CD4-positive, alpha-beta T cell (primary cell): ENCODE data around the gene SULT1B1. TPM values are rescaled to one million over a fixed set of nuclear protein-coding genes. Genes with fewer than 3 reads are reported as not detected.
"Not testable (repeated sequence)": the region's sequence is repeated elsewhere in the genome, so short reads cannot be mapped to it uniquely, and the experiment has no call there.

Source experiments
- ATAC-seq: fragments of 200-7000 bp; cut with Tn5 transposase; one replicate; pipeline ENCODE4 v1.10.0; 2022; ENCODE audit warnings: mild to moderate bottlenecking; ENCODE audit not compliant: poor library complexity
- CTCF ChIA-PET: fragments of 350-600 bp; sonication (Branson Sonifier 250); formaldehyde crosslinking; loops from one replicate; lab custom pipeline; 2021; ENCODE audit warnings: antibody characterized with exemption, inconsistent platforms; lab: Charles Lee
- POLR2A ChIA-PET: fragments of 350-600 bp; sonication (Branson Sonifier 250); formaldehyde crosslinking; loops from one replicate; lab custom pipeline; 2021; ENCODE audit warnings: antibody characterized with exemption, inconsistent platforms; lab: Charles Lee
- DNase-seq, 14 experiments: peaks; one replicate each; pipeline ENCODE4 v3.0.0-alpha.2; 2013 to 2020; ENCODE audit warnings: mixed read lengths in 2 of 14
- H3K27ac ChIP-seq, 2 donors: one replicate each; pipeline versions ENCODE4 v1.5.1 to v1.7.0; 2013; ENCODE audit warnings: low read length in 2 of 2, low read depth in 1 of 2, mild to moderate bottlenecking in 1 of 2
- H3K27me3 ChIP-seq, 2 experiments: 1 replicate in 1 of 2; 2 replicates in 1 of 2; pipeline versions ENCODE4 v1.6.1 to v1.7.0; 2013; ENCODE audit warnings: low read length in 2 of 2, control low read depth in 1 of 2, mild to moderate bottlenecking in 1 of 2, moderate library complexity in 1 of 2; ENCODE audit not compliant: insufficient read depth in 2 of 2, control insufficient read depth in 1 of 2
- H3K36me3 ChIP-seq: one replicate; pipeline ENCODE4 v1.6.1; 2013; ENCODE audit warnings: low read length, control low read depth; ENCODE audit not compliant: insufficient read depth
- H3K4me1 ChIP-seq: one replicate; pipeline ENCODE4 v1.6.1; 2013; ENCODE audit warnings: low read length, control low read depth; ENCODE audit not compliant: insufficient read depth
- H3K4me3 ChIP-seq: one replicate; pipeline ENCODE4 v1.5.1; 2013; ENCODE audit warnings: mild to moderate bottlenecking, low read length, moderate library complexity
- H3K9me3 ChIP-seq, 2 experiments: 1 replicate in 1 of 2; 2 replicates in 1 of 2; pipeline versions ENCODE4 v1.6.1 to v1.7.0; 2013; ENCODE audit warnings: low read length in 2 of 2, mild to moderate bottlenecking in 2 of 2, control low read depth in 1 of 2, moderate library complexity in 1 of 2; ENCODE audit not compliant: control insufficient read depth in 1 of 2, insufficient read depth in 1 of 2
- H3K27ac Mint-ChIP-seq: one replicate; pipeline ENCODE4 v1.8.0; 2020; ENCODE audit warnings: mixed read lengths
- H3K27me3 Mint-ChIP-seq: one replicate; pipeline ENCODE4 v1.8.0; 2021; ENCODE audit warnings: mixed read lengths
- H3K36me3 Mint-ChIP-seq: one replicate; pipeline ENCODE4 v1.8.0; 2021; ENCODE audit warnings: low read depth, mixed read lengths
- H3K4me1 Mint-ChIP-seq: one replicate; pipeline ENCODE4 v1.8.0; 2021; ENCODE audit warnings: low read depth, mixed read lengths
- H3K4me3 Mint-ChIP-seq: one replicate; pipeline ENCODE4 v1.8.0; 2020; ENCODE audit warnings: mild to moderate bottlenecking, mixed read lengths
- H3K9me3 Mint-ChIP-seq: one replicate; pipeline ENCODE4 v1.8.0; 2020; ENCODE audit warnings: mixed read lengths
- intact Hi-C, 2 experiments: fragments of 100-400 bp; cut with DNase I in 1 of 2; cut with micrococcal nuclease in 1 of 2; formaldehyde crosslinking; loops; one replicate each; pipeline versions ENCODE4 v1.15.1 to v1.9.0; 2023 to 2025; cut with DNase I, micrococcal nuclease
- total RNA-seq, 174 experiments: library from RNA in 2 of 174; stranded (reverse) in 2 of 174; gene quantifications; one replicate each; pipeline ENCODE4 v1.2.3 and lab custom pipeline; 2021 to 2026
- TF ChIP-seq, protein P1 (sequence below): fragments of 200-600 bp; IDR thresholded peaks from one replicate; pipeline ENCODE4 v1.8.0; 2022; ENCODE audit warnings: antibody characterized with exemption, mild to moderate bottlenecking

SULT1B1 gene
- total RNA-seq, 2 experiments from 2014 or later = 9.4 to 10.2 TPM

DNA sequence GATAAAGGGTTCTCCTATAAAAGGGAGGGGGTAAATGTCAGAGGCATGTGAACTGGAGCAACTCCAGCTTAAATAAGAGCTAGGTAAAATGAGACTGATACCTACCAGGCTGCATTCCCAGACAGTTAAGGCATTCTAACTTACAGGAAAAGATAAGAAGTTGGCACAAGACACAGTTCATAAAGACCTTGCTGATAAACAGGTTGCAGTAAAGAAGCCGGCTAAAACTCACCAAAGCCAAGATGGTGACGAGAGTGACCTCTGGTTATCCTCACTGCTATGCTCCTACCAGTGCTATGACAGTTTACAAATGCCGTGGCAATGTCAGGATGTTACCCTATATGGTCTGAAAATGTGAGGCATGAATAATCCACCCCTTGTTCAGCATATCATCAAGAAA, 13.1 kb upstream of the SULT1B1 start:
- Histone ChIP-seq H3K9me3 (no peaks in the 10 kb centered on the region), H3K4me1 (no peaks in the 10 kb centered on the region), H3K4me3 (no peak overlapping the region), H3K27ac (no peak overlapping the region), H3K27me3 (no peaks in the 10 kb centered on the region), H3K36me3 (no peaks in the 10 kb centered on the region)
- no peak overlapping the region for H3K27ac Mint-ChIP-seq
- CTCF ChIA-PET = no interaction called here
- DNase-seq = no peak
- peaks cover 23% of the 10 kb centered on the region for H3K4me1 Mint-ChIP-seq
- H3K36me3 Mint-ChIP-seq = no peaks in the 10 kb centered on the region
- no peaks in the 10 kb centered on the region for H3K27me3 Mint-ChIP-seq
- intact Hi-C loops = no loop called here
- POLR2A ChIA-PET = interaction anchor here (1.9 kb wide), 1 partner anchor 13 kb away, joined by 8 read pairs; the partner anchor contains the start of gene SULT1B1
- TF ChIP-seq, protein P1, sequence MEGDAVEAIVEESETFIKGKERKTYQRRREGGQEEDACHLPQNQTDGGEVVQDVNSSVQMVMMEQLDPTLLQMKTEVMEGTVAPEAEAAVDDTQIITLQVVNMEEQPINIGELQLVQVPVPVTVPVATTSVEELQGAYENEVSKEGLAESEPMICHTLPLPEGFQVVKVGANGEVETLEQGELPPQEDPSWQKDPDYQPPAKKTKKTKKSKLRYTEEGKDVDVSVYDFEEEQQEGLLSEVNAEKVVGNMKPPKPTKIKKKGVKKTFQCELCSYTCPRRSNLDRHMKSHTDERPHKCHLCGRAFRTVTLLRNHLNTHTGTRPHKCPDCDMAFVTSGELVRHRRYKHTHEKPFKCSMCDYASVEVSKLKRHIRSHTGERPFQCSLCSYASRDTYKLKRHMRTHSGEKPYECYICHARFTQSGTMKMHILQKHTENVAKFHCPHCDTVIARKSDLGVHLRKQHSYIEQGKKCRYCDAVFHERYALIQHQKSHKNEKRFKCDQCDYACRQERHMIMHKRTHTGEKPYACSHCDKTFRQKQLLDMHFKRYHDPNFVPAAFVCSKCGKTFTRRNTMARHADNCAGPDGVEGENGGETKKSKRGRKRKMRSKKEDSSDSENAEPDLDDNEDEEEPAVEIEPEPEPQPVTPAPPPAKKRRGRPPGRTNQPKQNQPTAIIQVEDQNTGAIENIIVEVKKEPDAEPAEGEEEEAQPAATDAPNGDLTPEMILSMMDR = no peak
- H3K4me3 Mint-ChIP-seq = no peak overlapping the region
- H3K9me3 Mint-ChIP-seq = no peaks in the 10 kb centered on the region
- no peak for ATAC-seq

DNA sequence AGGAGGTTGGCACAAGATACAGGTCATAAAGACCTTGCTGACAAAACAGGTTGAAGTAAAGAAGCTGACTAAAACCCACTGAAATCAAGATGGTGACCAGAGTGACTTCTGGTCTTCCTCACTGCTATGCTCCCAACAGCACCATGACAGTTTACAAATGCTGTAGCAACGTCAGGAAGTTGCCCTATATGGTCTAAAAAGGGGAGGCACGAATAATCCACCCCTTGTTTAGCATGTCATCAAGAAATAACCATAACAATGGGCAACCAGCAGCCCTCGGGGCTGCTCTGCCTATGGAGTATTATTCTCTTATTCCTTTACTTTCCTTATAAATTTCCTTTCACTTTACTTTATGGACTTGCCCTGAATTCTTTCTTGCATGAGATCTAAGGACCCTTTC, 8.1 kb upstream of the SULT1B1 start:
- H3K36me3 ChIP-seq, H3K36me3 Mint-ChIP-seq, H3K9me3 Mint-ChIP-seq, ATAC-seq, H3K27me3 Mint-ChIP-seq, CTCF ChIA-PET, H3K27me3 ChIP-seq, H3K4me3 ChIP-seq, H3K4me1 ChIP-seq, H3K9me3 ChIP-seq, H3K27ac ChIP-seq, H3K4me3 Mint-ChIP-seq, H3K27ac Mint-ChIP-seq, intact Hi-C loops, DNase-seq: not testable (repeated sequence)
- POLR2A ChIA-PET = interaction anchor here (0.9 kb wide), 1 partner anchor 20 kb away, joined by 4 read pairs; no protein-coding TSS in a partner anchor
- H3K4me1 Mint-ChIP-seq = peaks cover 40% of the 10 kb centered on the region

DNA sequence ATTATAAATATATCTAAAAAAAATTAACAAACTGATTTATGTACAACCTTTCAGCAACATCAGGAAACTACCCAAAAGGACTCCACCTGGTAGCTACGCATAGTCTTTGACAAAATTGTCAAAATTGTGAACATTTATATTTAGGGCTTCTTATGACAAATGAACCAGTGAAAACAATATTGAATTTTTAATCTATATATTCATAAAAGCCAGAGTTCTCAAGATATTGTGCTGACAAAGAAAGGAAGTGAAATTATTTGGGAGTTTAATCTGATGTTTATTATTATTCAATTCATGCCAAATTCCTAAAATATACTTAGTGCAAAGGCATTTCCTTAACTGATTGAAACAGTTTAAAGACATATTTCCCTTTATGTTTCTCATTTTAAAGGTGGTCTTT, 5.3 kb upstream of the SULT1B1 start:
- no peaks in the 10 kb centered on the region for H3K9me3 ChIP-seq
- TF ChIP-seq, protein P1 = no peak
- no peaks in the 10 kb centered on the region for H3K27me3 ChIP-seq
- no peak for DNase-seq
- H3K27ac ChIP-seq = no peak overlapping the region
- Mint-ChIP-seq H3K36me3 (peaks cover 3% of the 10 kb centered on the region), H3K27ac (no peak overlapping the region), H3K4me3 (no peak overlapping the region), H3K4me1 (peaks cover 50% of the 10 kb centered on the region), H3K9me3 (no peaks in the 10 kb centered on the region), H3K27me3 (no peaks in the 10 kb centered on the region)
- intact Hi-C loops = no loop called here
- no peak overlapping the region for H3K4me3 ChIP-seq
- no peaks in the 10 kb centered on the region for H3K36me3 ChIP-seq
- CTCF ChIA-PET = no interaction called here
- no peak for ATAC-seq
- POLR2A ChIA-PET = no interaction called here
- H3K4me1 ChIP-seq = peaks cover 6% of the 10 kb centered on the region

DNA sequence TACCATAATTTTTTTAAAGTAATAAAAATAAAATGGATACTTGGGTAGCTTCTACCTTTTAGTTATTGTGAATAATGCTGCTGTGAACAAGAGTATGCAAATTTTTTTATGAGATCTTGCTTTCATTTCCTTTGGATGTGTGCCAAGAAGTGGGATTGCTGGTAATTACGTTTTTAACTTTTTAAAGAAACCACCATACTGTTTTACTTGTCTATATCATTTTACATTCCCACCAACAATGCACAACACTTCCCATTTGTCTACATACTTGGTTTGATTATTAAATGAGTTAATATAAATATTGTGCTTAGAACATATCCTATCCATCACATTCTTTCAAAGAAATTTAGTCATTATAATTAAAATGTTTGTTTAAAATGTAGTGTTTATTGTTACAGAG, 3.9 kb upstream of the SULT1B1 start:
- Histone ChIP-seq H3K27ac (no peak overlapping the region), H3K4me1 (peaks cover 6% of the 10 kb centered on the region), H3K27me3 (no peaks in the 10 kb centered on the region), H3K9me3 (no peaks in the 10 kb centered on the region), H3K36me3 (no peaks in the 10 kb centered on the region), H3K4me3 (no peak overlapping the region)
- intact Hi-C loops = loop anchor here in 1 of 2 experiments (5.0 kb wide), 1 partner anchor 58 kb away; no protein-coding TSS in a partner anchor
- Mint-ChIP-seq H3K36me3 (peaks cover 12% of the 10 kb centered on the region), H3K9me3 (no peaks in the 10 kb centered on the region), H3K4me3 (peak overlapping the region; percentile 37), H3K27ac (peak overlapping the region; percentile 79), H3K27me3 (no peaks in the 10 kb centered on the region), H3K4me1 (peaks cover 57% of the 10 kb centered on the region)
- ChIA-PET CTCF (interaction anchor here (1.4 kb wide), 1 partner anchor 8 kb away, joined by 4 read pairs; no protein-coding TSS in a partner anchor), POLR2A (no interaction called here)
- no peak for ATAC-seq
- TF ChIP-seq, protein P1 = no peak
- peak in 3 of 14 experiments; percentile 39 to 56 (median 41) for DNase-seq
